Measurements from ENCODE around the gene LRP1B. TPM values are rescaled to one million over a fixed set of nuclear protein-coding genes. Genes with fewer than 3 reads are reported as not detected.

Gene LRP1B
- total and polyA plus RNA-seq, 2 donors (not counting 1 experiment from before 2014, with no cell fraction given): not detected

- Histone ChIP-seq H3K27ac (ENCODE audit: low read length in 2 of 2) (no peak overlapping the region), H4K20me1 (ENCODE audit: control insufficient read depth, insufficient read depth, low read length, poor library complexity, severe bottlenecking) (no peaks in the 10 kb centered on the region), H3K36me3 (replicated peaks in 1 of 2; ENCODE audit: control extremely low read depth in 1 of 2, control insufficient read depth in 1 of 2, extremely low read depth in 1 of 2, insufficient read depth in 2 of 2, low read length in 1 of 2) (no peaks in the 10 kb centered on the region), H3K9me3 (ENCODE audit: control extremely low read depth in 1 of 3, control insufficient read depth in 2 of 3, insufficient read depth in 1 of 3, low read length in 2 of 3) (no peaks in the 10 kb centered on the region), H3K79me2 (ENCODE audit: control insufficient read depth, insufficient read depth, low read length) (no peaks in the 10 kb centered on the region), H2AFZ (ENCODE audit: insufficient read depth, low read depth, low read length, poor library complexity, severe bottlenecking) (no peak overlapping the region), H3K4me2 (replicated peaks; ENCODE audit: low read depth, low read length, poor library complexity, severe bottlenecking) (no peak overlapping the region), H3K4me3 (ENCODE audit: control extremely low read depth in 1 of 5, extremely low read depth in 1 of 5, insufficient read depth in 1 of 5, low read depth in 2 of 5, low read length in 4 of 5) (no peak overlapping the region), H3K27me3 (replicated peaks in 1 of 4; ENCODE audit: control extremely low read depth in 1 of 4, control insufficient read depth in 3 of 4, insufficient read depth in 4 of 4, low read length in 3 of 4) (no peaks in the 10 kb centered on the region), H3K4me1 (ENCODE audit: control insufficient read depth in 2 of 2, insufficient read depth in 2 of 2, low read length in 2 of 2) (no peaks in the 10 kb centered on the region), H3K9ac (ENCODE audit: low read length) (no peak overlapping the region)
- H3K27me3 Mint-ChIP-seq: no peaks in the 10 kb centered on the region
- intact Hi-C loops (cut with micrococcal nuclease): no loop called here
- TF ChIP-seq EZH2 (IDR thresholded peaks at IDR 0.05; ENCODE audit: borderline replicate concordance, insufficient read depth, low read depth, low read length, poor library complexity, severe bottlenecking) (no peak), CTCF (IDR thresholded peaks at IDR 0.05) (no peak)
- ATAC-seq (ENCODE audit: low read depth): no peak
- peaks cover 2% of the 10 kb centered on the region for H3K9me3 Mint-ChIP-seq (ENCODE audit: insufficient read depth)
- no peak for DNase-seq
- H3K4me1 Mint-ChIP-seq: no peaks in the 10 kb centered on the region
- no peak overlapping the region for H3K4me3 Mint-ChIP-seq
- ChIA-PET POLR2A (no interaction called here), CTCF (no interaction called here)
- no peak overlapping the region for H3K27ac Mint-ChIP-seq
- WGBS (ENCODE audit: insufficient coverage): 100% methylated on average over 2 of the region's 3 CpGs
Observed at GRCh38 chr2:140621583-140622362, 1509.0 kb downstream of the LRP1B start.

- Mint-ChIP-seq H3K9me3 (ENCODE audit: insufficient read depth) (no peaks in the 10 kb centered on the region), H3K4me1 (no peaks in the 10 kb centered on the region), H3K27me3 (no peaks in the 10 kb centered on the region), H3K4me3 (no peak overlapping the region), H3K27ac (no peak overlapping the region)
- no peaks in the 10 kb centered on the region for H3K27me3 ChIP-seq (replicated peaks in 1 of 4; ENCODE audit: control extremely low read depth in 1 of 4, control insufficient read depth in 3 of 4, insufficient read depth in 4 of 4, low read length in 3 of 4)
- H3K27ac ChIP-seq (ENCODE audit: low read length in 2 of 2): no peak overlapping the region
- no peak overlapping the region for H3K4me3 ChIP-seq (ENCODE audit: control extremely low read depth in 1 of 5, extremely low read depth in 1 of 5, insufficient read depth in 1 of 5, low read depth in 2 of 5, low read length in 4 of 5)
- H4K20me1 ChIP-seq (ENCODE audit: control insufficient read depth, insufficient read depth, low read length, poor library complexity, severe bottlenecking): no peaks in the 10 kb centered on the region
- TF ChIP-seq EZH2 (IDR thresholded peaks at IDR 0.05; ENCODE audit: borderline replicate concordance, insufficient read depth, low read depth, low read length, poor library complexity, severe bottlenecking) (no peak), CTCF (IDR thresholded peaks at IDR 0.05) (no peak)
- no peak overlapping the region for H3K4me2 ChIP-seq (replicated peaks; ENCODE audit: low read depth, low read length, poor library complexity, severe bottlenecking)
- H2AFZ ChIP-seq (ENCODE audit: insufficient read depth, low read depth, low read length, poor library complexity, severe bottlenecking): no peak overlapping the region
- ChIA-PET POLR2A (no interaction called here), CTCF (no interaction called here)
- WGBS (ENCODE audit: insufficient coverage): 44% methylated on average over 2 of the region's 3 CpGs
- H3K79me2 ChIP-seq (ENCODE audit: control insufficient read depth, insufficient read depth, low read length): no peaks in the 10 kb centered on the region
- intact Hi-C loops (cut with micrococcal nuclease): no loop called here
- no peaks in the 10 kb centered on the region for H3K36me3 ChIP-seq (replicated peaks in 1 of 2; ENCODE audit: control extremely low read depth in 1 of 2, control insufficient read depth in 1 of 2, extremely low read depth in 1 of 2, insufficient read depth in 2 of 2, low read length in 1 of 2)
- DNase-seq (no peak), ATAC-seq (ENCODE audit: low read depth) (no peak)
- no peak overlapping the region for H3K9ac ChIP-seq (ENCODE audit: low read length)
- H3K9me3 ChIP-seq (ENCODE audit: control extremely low read depth in 1 of 3, control insufficient read depth in 2 of 3, insufficient read depth in 1 of 3, low read length in 2 of 3): no peaks in the 10 kb centered on the region
- no peaks in the 10 kb centered on the region for H3K4me1 ChIP-seq (ENCODE audit: control insufficient read depth in 2 of 2, insufficient read depth in 2 of 2, low read length in 2 of 2)
Observed at GRCh38 chr2:140604788-140605187, 1526.0 kb downstream of the LRP1B start.
